GM12864 (cell line): ENCODE measurements around the gene BMS1.
"Not testable (repeated sequence)": the region's sequence is repeated elsewhere in the genome, so short reads cannot be mapped to it uniquely, and the experiment has no call there.

Source experiments
- DNase-seq: peaks from one replicate; pipeline ENCODE4 v3.0.0-alpha.2; 2011; ENCODE audit warnings: low read depth
- H3K4me3 ChIP-seq: 2 replicates; pipeline ENCODE4 v1.5.1; 2011; ENCODE audit warnings: mild to moderate bottlenecking, low read depth, low read length, control low read depth
- CTCF ChIP-seq: IDR thresholded peaks from 2 replicates; pipeline ENCODE4 v1.5.1; 2011; ENCODE audit warnings: low read depth, mild to moderate bottlenecking, moderate library complexity, low read length, control low read depth, inconsistent platforms; ENCODE audit errors: missing control alignments

BMS1 gene

GRCh38 chr10:42868530-42868929 lies 85.9 kb downstream of the BMS1 start:
- no peak overlapping the region for H3K4me3 ChIP-seq
- no peak for TF ChIP-seq CTCF
- DNase-seq: no peak

- no peak for DNase-seq
- TF ChIP-seq CTCF: no peak
- H3K4me3 ChIP-seq: no peak overlapping the region
Measured at GRCh38 chr10:42869977-42870350, 87.4 kb downstream of the BMS1 start.

GRCh38 chr10:42871138-42871641 lies 88.6 kb downstream of the BMS1 start:
- H3K4me3 ChIP-seq, DNase-seq: not testable (repeated sequence)

- TF ChIP-seq CTCF: no peak
- H3K4me3 ChIP-seq: no peak overlapping the region
- no peak for DNase-seq
Measured at GRCh38 chr10:42871823-42872222, 89.2 kb downstream of the BMS1 start.

- H3K4me3 ChIP-seq: no peak overlapping the region
- no peak for DNase-seq
- no peak for TF ChIP-seq CTCF
Measured at GRCh38 chr10:42872865-42873435, 90.4 kb downstream of the BMS1 start.

- DNase-seq: no peak
- TF ChIP-seq CTCF: no peak
- H3K4me3 ChIP-seq: no peak overlapping the region
Measured at GRCh38 chr10:42874713-42875387, 92.3 kb downstream of the BMS1 start.

- H3K4me3 ChIP-seq: no peak overlapping the region
- no peak for DNase-seq
- no peak for TF ChIP-seq CTCF
Measured at GRCh38 chr10:42875388-42875755, 92.8 kb downstream of the BMS1 start.
